Pulmonary artery endothelial cell (primary cell): ENCODE measurements around the gene ZFP36. TPM values are rescaled to one million over a fixed set of nuclear protein-coding genes. Genes with fewer than 3 reads are reported as not detected.

Experiments
- DNase-seq: peaks from one replicate; pipeline ENCODE4 v3.0.0-alpha.2; 2011; ENCODE audit warnings: low read depth, low spot score
- total RNA-seq: library from RNA; depleted of rRNA; stranded (reverse); fragments of >200 nt; gene quantifications from 2 replicates; pipeline ENCODE4 v1.2.3, GENCODE V29; 2014

Gene ZFP36
- total RNA-seq, 1 donor from 2014 or later, result 0.59 TPM

GRCh38 chr19:39384839-39385568 lies 21.6 kb upstream of the ZFP36 start:
- DNase-seq, result no peak

DNA sequence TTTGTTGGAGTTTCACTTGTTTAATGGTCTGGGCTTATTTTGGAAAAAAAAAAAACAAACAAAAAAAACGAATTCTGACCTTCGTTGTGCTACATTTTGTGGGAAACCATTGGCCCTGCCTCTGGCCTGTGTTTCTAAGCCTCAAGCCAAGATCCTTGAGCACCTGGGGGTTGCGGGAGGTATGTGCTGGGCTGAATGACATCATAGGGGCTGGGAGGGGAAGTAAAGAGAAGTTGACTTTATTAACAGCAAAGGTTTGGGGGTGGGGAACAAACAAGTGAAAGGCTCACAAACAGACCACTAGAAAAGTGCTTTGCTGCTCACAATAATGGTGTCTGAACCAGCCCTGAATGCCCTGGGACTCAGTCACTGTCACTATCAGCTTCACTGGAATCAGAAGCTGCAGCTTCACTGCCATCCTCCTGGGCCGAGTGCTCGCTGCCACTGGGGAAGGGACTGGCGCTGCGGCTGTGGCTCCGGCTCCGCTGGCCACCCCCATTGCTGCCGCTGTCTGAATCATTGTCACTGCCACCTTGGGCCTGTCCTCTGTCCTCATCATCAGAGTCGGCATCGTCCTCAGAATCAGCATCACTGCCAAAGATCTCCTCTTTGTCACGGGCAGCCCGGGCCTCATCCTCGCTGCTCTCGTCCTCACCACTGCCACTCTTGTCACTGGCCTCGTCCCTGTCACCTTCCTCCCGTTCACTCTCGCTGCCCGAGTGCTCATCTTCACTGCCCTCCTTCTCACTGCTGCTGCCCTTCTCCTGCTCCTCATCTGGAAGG lies 20.8 kb upstream of the ZFP36 start:
- no peak for DNase-seq

DNA sequence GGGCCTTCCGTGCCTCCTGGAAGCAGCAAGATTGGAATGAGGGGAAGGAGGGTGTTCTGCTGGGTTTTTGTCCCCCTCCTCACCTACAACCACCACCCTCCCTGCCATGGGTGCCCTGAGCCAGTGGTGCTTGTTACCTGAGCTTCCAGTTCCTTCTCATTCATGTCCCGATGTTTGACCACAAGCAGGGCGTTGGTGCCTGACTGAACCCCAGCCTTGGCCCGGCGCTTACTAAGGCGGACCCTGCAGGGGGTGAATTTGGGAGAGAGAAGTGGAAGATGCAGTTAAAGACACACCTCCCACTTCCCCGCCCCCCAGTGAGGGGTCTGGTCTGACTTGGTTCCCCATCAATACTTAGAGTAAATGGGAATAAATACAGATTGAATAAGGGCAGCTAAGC lies 20.1 kb upstream of the ZFP36 start:
- DNase-seq, result no peak

DNA sequence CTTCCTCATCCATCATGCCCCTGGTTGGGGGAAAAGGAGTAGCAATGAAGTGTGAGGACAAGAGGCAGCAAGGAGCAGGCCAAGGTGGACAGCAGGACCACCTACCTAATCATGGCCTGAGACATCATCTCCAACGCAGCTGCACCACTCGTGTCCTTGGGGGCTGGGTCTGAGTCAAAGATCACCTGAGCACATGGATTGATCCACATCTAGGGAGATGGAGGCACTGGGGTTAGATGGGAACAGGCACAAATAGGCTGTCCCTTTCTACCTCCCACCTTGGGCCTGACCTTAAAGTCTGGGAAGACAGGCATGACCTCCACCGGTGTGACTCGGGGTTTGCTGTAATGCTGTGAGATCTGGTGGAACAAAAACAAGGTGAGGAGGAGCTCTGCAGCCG lies 18.0 kb upstream of the ZFP36 start:
- DNase-seq, result no peak

DNA sequence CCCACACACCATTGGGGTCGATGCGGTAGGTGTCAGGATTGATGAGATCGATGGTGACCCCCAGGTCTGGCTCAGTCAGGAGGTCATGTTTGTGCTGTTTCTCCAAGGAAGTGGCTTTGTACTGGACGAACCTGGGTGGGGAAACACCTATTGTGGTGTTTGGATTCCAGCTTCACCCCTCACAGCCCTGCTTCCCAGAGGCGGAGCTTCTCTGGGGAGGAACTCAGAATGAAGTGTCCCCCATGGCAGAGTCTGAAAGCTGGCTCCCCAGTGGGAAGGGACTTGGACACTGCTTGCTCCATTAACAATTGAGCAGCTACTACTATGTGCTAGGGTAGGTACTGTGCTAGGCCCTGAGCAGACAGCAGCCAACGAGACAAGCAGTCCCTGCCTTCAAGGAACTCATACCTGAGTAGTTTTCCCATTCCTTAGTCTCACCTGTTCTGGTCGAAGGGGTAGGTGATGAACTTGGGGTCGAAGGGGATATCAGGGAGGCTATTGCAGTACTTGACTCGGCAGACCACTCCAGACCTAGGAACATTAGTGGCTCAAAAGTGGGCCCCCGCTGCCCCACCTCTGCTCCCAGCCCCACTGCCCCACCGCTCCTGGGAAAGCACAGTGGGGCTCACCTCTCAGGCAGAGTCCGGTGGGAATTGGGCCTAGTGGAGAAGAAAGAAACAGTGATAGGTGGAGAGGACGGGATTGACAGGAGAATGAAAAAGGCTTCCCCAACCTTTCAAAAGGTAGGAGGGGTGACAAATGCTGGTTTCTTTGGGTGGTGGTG lies 16.8 kb upstream of the ZFP36 start:
- DNase-seq, result no peak

- DNase-seq, result no peak
Measured at GRCh38 chr19:39390451-39390750, 16.2 kb upstream of the ZFP36 start.

DNA sequence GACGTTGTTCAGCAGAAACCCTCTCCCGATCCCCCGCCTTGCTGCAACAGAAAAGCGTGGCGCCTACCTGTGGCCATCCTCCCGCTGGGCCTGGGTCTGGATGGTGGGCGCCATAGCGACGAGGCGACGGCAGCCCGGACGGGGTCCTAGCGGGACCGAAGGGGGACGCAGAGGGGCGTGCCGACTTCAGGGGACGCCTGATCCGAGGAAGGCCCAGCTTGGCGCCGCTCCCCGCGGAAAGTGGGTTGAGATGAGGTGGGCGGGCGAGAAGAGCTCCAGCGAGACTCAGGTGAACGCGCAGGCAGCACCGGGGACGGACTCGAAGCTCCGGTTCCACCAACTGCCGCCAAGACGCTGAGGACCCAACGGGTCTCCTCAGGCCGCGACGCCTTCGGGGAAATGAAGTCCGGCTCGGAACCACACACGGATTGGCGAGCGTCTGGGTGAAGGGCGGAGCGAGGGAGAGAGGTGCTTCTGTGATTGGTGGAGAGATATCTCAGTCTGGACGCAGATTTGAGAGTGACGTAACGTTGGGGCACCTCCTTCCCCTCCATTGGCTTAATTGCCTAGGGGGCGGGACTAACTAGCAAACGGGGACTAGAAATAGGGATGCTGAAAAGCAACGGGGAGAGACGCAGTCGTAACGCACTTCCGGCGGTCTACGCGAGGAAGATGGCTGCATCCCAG lies 15.8 kb upstream of the ZFP36 start, which contains the start of the genes MED29 and PAF1:
TSS of gene MED29 (plus strand) at position 628 of the 687 bp plus-strand sequence. CDS start at position 673, 45 bp downstream.
TSS of gene PAF1 (minus strand) at position 356 of the 687 bp plus-strand sequence. CDS start at position 114, 242 bp downstream.
- DNase-seq, result peak; percentile 99

DNA sequence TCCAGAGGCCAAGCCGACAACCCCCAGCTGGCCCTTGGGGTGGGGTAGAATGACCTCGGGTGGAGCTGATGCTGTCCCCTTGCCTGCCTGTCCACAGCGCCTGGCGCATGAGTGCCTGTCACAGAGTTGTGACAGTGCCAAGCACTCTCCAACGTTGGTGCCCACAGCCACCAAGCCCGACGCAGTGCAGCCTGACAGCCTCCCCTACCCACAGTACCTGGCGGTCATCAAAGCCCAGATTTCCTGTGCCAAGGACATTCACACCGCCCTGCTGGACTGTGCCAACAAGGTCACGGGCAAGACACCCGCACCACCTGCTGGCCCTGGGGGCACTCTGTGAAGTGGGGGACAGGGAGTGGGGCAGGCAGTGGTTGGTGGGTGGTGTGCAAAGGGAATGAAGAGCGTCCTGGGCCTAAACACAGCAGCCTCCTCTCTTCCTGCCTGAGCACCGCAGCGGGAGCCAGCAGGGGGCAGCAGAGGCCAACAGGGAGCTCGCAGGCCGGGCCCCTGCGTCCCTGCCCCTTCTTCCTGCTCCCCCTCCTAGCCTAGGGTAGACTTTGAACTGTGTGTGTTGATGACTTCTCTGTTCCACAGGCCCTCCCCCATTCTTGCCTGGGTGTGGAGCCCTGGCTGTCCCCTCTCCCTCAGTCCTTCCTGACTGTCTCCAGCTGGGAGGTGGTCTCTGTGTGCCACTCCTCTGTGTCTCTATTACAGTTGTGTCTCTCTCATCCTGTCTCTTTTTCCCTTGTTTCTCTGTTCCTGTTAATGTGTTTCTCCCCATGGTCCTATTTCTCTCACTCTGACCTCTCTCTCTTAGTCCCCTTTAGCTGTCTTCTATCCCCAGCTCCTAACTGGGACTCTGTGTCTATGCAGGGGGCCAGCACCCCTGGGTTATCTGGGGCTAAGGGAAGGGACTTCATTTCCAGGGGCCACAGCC lies 9.0 kb upstream of the ZFP36 start:
- DNase-seq, result no peak

DNA sequence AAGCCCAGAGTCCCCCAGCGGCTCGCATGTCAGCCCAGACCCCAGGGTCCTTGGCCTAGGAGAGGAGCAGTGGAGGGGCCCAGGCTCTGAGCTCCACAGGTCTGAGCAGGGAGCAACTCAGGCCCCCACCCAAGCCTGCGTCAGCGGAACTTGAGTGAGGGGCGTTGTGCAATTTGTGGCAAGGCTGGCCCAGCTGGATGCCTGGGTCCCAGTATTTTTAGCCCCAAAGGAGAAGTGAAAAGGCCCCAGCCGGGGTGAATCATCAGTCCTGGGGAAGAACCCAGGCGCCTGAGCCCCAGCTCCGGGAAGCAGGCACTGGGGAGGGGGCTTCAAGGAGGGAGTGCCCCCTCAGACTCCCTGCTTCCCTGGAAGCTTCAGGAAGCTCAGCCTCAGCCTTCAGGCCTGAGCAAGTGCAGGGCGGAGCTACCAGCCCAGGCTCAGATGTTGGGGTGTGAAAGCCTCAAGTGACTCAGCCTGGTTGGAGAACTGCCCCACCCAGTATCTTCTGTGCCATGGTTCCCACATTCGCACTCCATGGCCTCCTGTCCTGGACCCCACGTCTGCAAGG lies 8.3 kb upstream of the ZFP36 start:
- DNase-seq, result no peak

DNA sequence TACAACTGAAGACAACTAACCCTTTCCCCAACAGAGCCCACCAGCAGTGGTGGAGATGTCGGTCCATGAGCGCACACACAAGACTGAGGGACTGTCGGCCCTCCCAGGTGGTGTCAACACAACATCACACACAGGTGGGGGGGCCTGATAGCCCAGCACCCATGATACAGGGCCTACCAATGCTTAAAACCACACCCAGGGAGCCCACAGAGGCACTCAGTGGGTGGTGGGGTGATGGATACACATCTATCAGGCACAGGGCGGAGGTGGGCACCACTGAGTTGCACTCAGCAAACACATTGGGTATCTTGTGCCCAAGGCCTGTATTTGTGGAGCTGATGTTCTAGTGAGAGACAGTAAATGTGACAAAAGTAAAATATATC lies 7.0 kb upstream of the ZFP36 start:
- no peak for DNase-seq

- no peak for DNase-seq
Measured at GRCh38 chr19:39400061-39400460, 6.6 kb upstream of the ZFP36 start.

DNA sequence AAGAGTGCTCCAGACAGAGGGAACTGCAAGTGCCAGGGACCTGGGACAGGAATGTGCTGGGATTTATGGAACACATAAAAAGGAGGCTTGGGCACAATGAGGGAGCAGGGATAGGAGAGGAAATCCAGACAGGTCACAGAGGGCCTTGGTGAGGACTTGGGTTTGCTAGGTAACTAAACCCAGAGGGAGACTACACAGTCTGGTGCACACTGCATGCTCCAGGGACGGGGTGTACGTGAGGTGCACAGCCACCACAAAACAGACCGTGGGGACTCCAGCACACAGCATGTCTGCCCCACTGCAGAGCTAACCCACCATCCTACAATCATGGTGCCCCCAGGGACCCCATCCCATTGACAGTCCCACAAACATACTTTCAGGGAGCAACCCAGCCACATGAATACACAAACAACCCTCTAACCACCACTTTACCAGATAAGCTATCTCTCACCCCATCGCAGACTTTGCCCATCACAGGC lies 5.5 kb upstream of the ZFP36 start:
- no peak for DNase-seq

GRCh38 chr19:39401549-39402345 lies 4.9 kb upstream of the ZFP36 start:
- DNase-seq, result no peak

GRCh38 chr19:39402346-39403300 lies 4.0 kb upstream of the ZFP36 start:
- peak; percentile 84 for DNase-seq

DNA sequence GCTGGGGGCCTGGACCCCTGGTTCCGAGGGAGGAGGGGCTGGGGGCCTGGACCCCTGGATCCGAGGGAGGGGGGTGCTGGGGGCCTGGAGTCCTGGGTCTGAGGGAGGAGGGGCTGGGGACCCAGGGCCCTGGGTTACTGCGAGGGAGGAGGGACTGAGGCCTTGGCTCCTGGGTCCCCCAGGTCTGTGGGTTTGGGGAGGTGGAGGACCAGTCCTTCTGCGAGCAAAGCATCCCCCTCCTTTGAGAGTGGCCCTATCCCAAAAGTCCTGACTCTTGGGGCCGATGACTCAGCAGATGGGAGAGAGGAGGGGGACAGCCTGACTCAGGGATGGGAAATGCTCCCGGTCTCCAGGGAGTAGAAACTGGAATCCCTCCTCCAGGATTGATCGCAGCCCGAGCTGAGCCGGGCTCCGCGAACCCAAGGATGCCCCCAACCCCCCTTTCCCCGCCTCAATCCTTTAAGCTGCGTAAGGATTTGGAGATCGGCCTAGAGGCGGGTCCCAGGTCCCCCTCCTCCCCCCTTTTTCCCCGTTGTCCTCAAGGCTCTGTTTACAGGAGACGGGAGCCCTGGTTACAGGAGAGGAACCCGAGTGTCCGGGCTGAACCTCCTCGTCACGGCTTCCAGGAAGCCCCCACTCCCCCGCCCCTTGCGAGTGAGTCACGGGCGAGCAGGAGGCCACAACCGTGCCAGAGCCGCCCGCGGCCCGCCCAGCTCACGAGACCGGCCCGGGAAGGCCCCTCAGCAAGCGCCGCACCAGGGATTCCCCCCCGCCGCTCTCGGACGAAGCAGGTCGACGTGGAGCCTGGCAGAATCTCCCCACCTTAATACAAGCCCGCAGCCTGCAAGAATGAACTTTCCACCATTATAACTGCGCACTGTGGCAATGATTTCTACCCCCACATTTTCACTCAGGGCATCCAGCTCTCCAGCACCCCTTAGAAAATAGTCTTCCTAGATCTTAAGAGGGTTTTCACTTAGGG lies 3.0 kb upstream of the ZFP36 start:
- DNase-seq, result peak; percentile 99

DNA sequence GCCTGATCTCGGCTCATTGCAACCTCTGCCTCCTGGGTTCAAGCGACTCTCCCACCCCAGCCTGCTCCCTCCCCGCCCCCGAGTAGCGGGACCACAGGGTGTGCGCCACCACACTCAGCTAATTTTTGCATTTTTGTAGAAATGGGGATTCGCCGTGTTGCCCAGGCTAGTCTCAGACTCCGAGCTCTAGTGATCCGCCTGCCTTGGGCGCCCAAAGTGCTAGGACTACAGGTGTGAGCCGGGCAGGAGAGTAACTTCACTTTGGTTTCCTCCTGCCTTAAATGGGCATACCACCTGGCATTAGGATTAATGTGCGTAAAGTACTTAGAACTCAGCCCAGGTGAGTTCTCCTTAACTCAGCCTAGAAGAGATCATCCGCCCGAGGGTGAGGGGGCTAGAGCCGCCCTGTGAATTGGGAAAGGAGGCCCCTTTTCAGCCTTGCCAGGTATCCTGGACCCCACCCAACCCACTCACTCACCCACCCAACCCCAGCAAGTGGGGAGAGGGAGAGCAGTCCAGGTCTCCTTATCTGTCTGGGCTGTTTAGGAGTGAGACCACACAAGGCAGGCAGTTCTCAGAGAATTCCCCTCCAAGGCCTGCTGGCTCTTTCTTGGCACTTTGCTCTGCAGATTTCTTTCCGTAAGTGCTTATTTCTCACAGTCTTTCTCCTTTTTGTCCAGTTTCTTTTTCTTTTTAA lies 1.2 kb upstream of the ZFP36 start:
- DNase-seq, result no peak
